NCI-H2081 (cell line): ENCODE measurements around the gene RAB22A.
"Not testable (repeated sequence)": the region's sequence is repeated elsewhere in the genome, so short reads cannot be mapped to it uniquely, and the experiment has no call there.

Experiments
- DNase-seq, 2 experiments: peaks; one replicate each; lab custom pipeline; 2025; lab: John Stamatoyannopoulos, UW

Gene RAB22A

DNA sequence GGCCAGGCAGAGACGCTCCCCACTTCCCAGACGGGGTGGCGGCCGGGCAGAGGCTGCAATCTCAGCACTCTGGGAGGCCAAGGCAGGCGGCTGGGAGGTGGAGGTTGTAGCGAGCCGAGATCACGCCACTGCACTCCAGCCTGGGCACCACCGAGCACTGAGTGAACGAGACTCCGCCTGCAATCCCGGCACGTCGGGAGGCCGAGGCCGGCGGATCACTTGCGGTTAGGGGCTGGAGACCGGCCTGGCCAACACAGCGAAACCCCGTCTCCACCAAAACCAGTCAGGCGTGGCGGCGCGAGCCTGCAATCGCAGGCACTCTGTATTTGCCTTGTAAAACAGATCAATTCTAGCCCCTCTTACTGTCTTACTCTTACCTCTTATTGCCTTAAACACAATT is 105.3 kb downstream of the RAB22A start:
- not testable (repeated sequence) for DNase-seq

DNA sequence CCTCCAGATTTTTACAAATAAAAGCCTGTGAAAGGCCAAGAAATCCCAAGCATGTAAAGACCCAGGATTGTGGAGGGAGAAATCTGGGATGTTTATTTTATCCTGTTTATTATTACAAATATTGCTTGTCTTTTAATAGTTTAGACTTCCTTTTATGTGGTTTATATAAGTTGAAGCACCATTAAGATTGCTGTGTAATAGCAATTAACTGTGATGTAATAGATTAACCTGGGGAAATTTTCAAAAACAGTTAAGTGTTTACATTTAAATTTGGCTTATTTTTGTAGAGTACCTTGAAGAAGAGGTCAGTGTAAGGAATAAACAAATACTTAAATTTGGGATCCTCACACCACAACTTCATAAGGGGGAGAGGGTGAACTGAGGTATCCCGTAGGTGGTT is 106.5 kb downstream of the RAB22A start:
- DNase-seq = no peak

DNA sequence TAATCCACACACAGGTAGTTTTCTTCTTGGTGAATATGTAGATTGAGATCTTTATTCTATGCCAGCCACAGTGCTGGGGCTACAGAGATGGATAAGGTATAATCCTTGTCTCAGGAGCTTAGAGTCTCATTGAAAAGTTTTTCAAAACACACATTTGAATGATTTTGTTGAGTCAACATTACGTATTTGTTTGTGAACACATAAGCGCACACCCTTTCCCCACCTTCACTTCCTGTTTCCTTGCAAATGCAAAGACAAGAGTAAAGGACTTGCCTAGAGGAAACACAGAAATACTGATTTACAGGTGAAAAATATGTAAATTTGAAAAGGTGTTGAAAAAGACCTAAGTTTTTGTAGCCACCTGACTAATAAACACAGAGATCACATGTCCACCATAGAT is 107.3 kb downstream of the RAB22A start:
- no peak for DNase-seq
